SK-N-SH treated with all-trans-retinoic acid at 6 μM for 48 hours (cell line): ENCODE measurements around the gene BCR.

Source experiments
- ATAC-seq: fragments of 200-7000 bp; cut with Tn5 transposase; 3 replicates; pipeline ENCODE4 v1.9.1; 2020; ENCODE audit warnings: mild to moderate bottlenecking, moderate library complexity
- CSDC2 ChIP-seq: fragments of 250-450 bp; sonication (Bioruptor Pico); IDR thresholded peaks from 2 replicates; pipeline ENCODE4 v1.5.0; 2020; ENCODE audit warnings: mild to moderate bottlenecking, moderate library complexity
- CSRNP3 ChIP-seq: fragments of 250-450 bp; sonication (Bioruptor Pico); IDR thresholded peaks from 2 replicates; pipeline ENCODE4 v1.5.1; 2021; ENCODE audit warnings: mild to moderate bottlenecking, moderate library complexity
- GLIS3 ChIP-seq: fragments of 250-450 bp; sonication (Bioruptor Pico); IDR thresholded peaks from 2 replicates; pipeline ENCODE4 v1.5.0; 2020; ENCODE audit warnings: mild to moderate bottlenecking, moderate library complexity
- ISL1 ChIP-seq: fragments of 250-450 bp; sonication (Bioruptor Pico); IDR thresholded peaks from 2 replicates; pipeline ENCODE4 v2.1.2; 2022; ENCODE audit warnings: mild to moderate bottlenecking, moderate library complexity
- OSR1 ChIP-seq: fragments of 250-450 bp; sonication (Bioruptor Pico); IDR thresholded peaks from 2 replicates; pipeline ENCODE4 v1.8.0; 2022; ENCODE audit warnings: moderate library complexity, mild to moderate bottlenecking, inconsistent platforms
- PATZ1 ChIP-seq: fragments of 250-450 bp; sonication (Bioruptor Pico); IDR thresholded peaks from 2 replicates; pipeline ENCODE4 v1.8.0; 2020; ENCODE audit warnings: mild to moderate bottlenecking, moderate library complexity, borderline replicate concordance
- POU6F1 ChIP-seq: fragments of 250-450 bp; sonication (Bioruptor Pico); IDR thresholded peaks from 2 replicates; pipeline ENCODE4 v1.8.0; 2021; ENCODE audit warnings: low read depth, mild to moderate bottlenecking, moderate library complexity, borderline replicate concordance
- PPARA ChIP-seq: fragments of 250-450 bp; sonication (Bioruptor Pico); IDR thresholded peaks from 2 replicates; pipeline ENCODE4 v1.5.0; 2020; ENCODE audit warnings: mild to moderate bottlenecking, borderline replicate concordance
- SNAI2 ChIP-seq: fragments of 250-450 bp; sonication (Bioruptor Pico); IDR thresholded peaks from 2 replicates; pipeline ENCODE4 v1.5.0; 2020; ENCODE audit warnings: mild to moderate bottlenecking, moderate library complexity
- TCF4 ChIP-seq: fragments of 250-450 bp; sonication (Bioruptor Pico); IDR thresholded peaks from 2 replicates; pipeline ENCODE4 v1.8.0; 2021; ENCODE audit warnings: mild to moderate bottlenecking, moderate library complexity, borderline replicate concordance
- TSHZ2 ChIP-seq: fragments of 250-450 bp; sonication (Bioruptor Pico); IDR thresholded peaks from 2 replicates; pipeline ENCODE4 v1.5.0; 2020; ENCODE audit warnings: mild to moderate bottlenecking, moderate library complexity
- ZFP3 ChIP-seq: fragments of 250-450 bp; sonication (Bioruptor Pico); IDR thresholded peaks from 2 replicates; pipeline ENCODE4 v1.5.0; 2020; ENCODE audit warnings: mild to moderate bottlenecking, moderate library complexity
- ZFP30 ChIP-seq: fragments of 450-650 bp; formaldehyde crosslinking; IDR thresholded peaks from 2 replicates; pipeline ENCODE4 v1.5.0; 2022; ENCODE audit warnings: mild to moderate bottlenecking, moderate library complexity

BCR gene

GRCh38 chr22:23221351-23221804 is 41.1 kb downstream of the BCR start:
- ATAC-seq: no peak
- TF ChIP-seq GLIS3 (CRISPR knock-in tag) (no peak), CSDC2 (CRISPR knock-in tag) (no peak)

- no peak for ATAC-seq
- TF ChIP-seq TSHZ2 (CRISPR knock-in tag) (no peak), SNAI2 (CRISPR knock-in tag) (no peak)
Observed at GRCh38 chr22:23222033-23222792, 41.9 kb downstream of the BCR start.

GRCh38 chr22:23222793-23223568 is 42.7 kb downstream of the BCR start:
- no peak for ATAC-seq

GRCh38 chr22:23223569-23224317 is 43.4 kb downstream of the BCR start:
- ATAC-seq: peak; percentile 30; the same call in 1 of the 3 replicates

More at GRCh38 chr22:23222793-23223568, 42.7 kb downstream of the BCR start:
- no peak for TF ChIP-seq ZFP30 (CRISPR knock-in tag)
- no peak for TF ChIP-seq GLIS3 (CRISPR knock-in tag)
- no peak for TF ChIP-seq CSDC2 (CRISPR knock-in tag)
- no peak for TF ChIP-seq PPARA (CRISPR knock-in tag)
- TF ChIP-seq POU6F1 (CRISPR knock-in tag): no peak
- no peak for TF ChIP-seq CSRNP3 (CRISPR knock-in tag)
- no peak for TF ChIP-seq ISL1
- TF ChIP-seq ZFP3 (CRISPR knock-in tag): no peak
- TF ChIP-seq OSR1: no peak
- no peak for TF ChIP-seq PATZ1 (CRISPR knock-in tag)
- TF ChIP-seq, all 23 proteins: peak for 0

More at GRCh38 chr22:23223569-23224317, 43.4 kb downstream of the BCR start:
- no peak for TF ChIP-seq OSR1
- TF ChIP-seq TCF4 (CRISPR knock-in tag): peak; percentile 20; the same call in 1 of the 2 replicates
- 0 out of 2 replicates have a peak, but pooled peaks have one; percentile 25 for TF ChIP-seq TSHZ2 (CRISPR knock-in tag)
- TF ChIP-seq SNAI2 (CRISPR knock-in tag): no peak
